GM23338 (cell line): ENCODE data around the gene TMEM191C. TPM values are rescaled to one million over a fixed set of nuclear protein-coding genes. Genes with fewer than 3 reads are reported as not detected.
"Not testable (repeated sequence)": the region's sequence is repeated elsewhere in the genome, so short reads cannot be mapped to it uniquely, and the experiment has no call there.

Experiments
- ATAC-seq: fragments of 200-7000 bp; cut with Tn5 transposase; 3 replicates; pipeline ENCODE4 v1.9.1; 2020
- DNase-seq: peaks from one replicate; pipeline ENCODE4 v3.0.0-alpha.2; 2015; ENCODE audit warnings: low spot score
- H2AFZ ChIP-seq: fragments of 200-600 bp; sonication (generic); 2 replicates; pipeline ENCODE4 v1.8.0; 2016; ENCODE audit warnings: antibody characterized with exemption, mild to moderate bottlenecking, moderate library complexity
- H3F3A ChIP-seq: fragments of 200-600 bp; sonication (generic); replicated peaks from 2 replicates; pipeline ENCODE4 v1.8.0; 2017; ENCODE audit warnings: antibody characterized with exemption, mixed run types, low read depth
- H3K27ac ChIP-seq: fragments of 200-600 bp; sonication (generic); 2 replicates; pipeline ENCODE4 v1.6.1; 2016; ENCODE audit warnings: low read depth
- H3K27me3 ChIP-seq: fragments of 200-600 bp; sonication (generic); 2 replicates; pipeline ENCODE4 v1.8.0; 2016; ENCODE audit warnings: mild to moderate bottlenecking, mixed run types, moderate library complexity; ENCODE audit not compliant: insufficient read depth
- H3K36me3 ChIP-seq: fragments of 200-600 bp; sonication (generic); 2 replicates; pipeline ENCODE4 v1.8.0; 2016; ENCODE audit warnings: mild to moderate bottlenecking; ENCODE audit not compliant: insufficient read depth
- H3K4me1 ChIP-seq: fragments of 200-600 bp; sonication (generic); 2 replicates; pipeline ENCODE4 v1.8.0; 2016; ENCODE audit warnings: mild to moderate bottlenecking, moderate library complexity; ENCODE audit not compliant: insufficient read depth
- H3K4me2 ChIP-seq: fragments of 200-600 bp; sonication (generic); 2 replicates; pipeline ENCODE4 v1.7.1; 2017; ENCODE audit warnings: mixed run types
- H3K4me3 ChIP-seq: fragments of 200-600 bp; sonication (generic); 2 replicates; pipeline ENCODE4 v1.6.1; 2016; ENCODE audit warnings: mixed run types
- H3K79me2 ChIP-seq: fragments of 200-600 bp; sonication (generic); replicated peaks from 2 replicates; pipeline ENCODE4 v1.8.0; 2017; ENCODE audit warnings: mild to moderate bottlenecking; ENCODE audit not compliant: insufficient read depth
- H3K9me2 ChIP-seq: fragments of 200-600 bp; sonication (generic); 2 replicates; pipeline ENCODE4 v1.8.0; 2017; ENCODE audit not compliant: insufficient read depth
- H4K20me1 ChIP-seq: fragments of 200-600 bp; sonication (generic); replicated peaks from 2 replicates; pipeline ENCODE4 v1.8.0; 2017; ENCODE audit warnings: mild to moderate bottlenecking; ENCODE audit not compliant: insufficient read depth
- H3K27ac Mint-ChIP-seq: 2 replicates; pipeline ENCODE4 v1.8.0; 2020; ENCODE audit warnings: inconsistent platforms, mild to moderate bottlenecking, moderate library complexity, mixed read lengths
- H3K27me3 Mint-ChIP-seq: 3 replicates; pipeline ENCODE4 v1.8.0; 2022; ENCODE audit warnings: low read depth, mild to moderate bottlenecking, moderate library complexity, mixed read lengths, inconsistent platforms; ENCODE audit not compliant: insufficient read depth, poor library complexity
- H3K36me3 Mint-ChIP-seq: 3 replicates; pipeline ENCODE4 v1.8.0; 2021; ENCODE audit warnings: low read depth, mild to moderate bottlenecking, inconsistent platforms, moderate library complexity, mixed read lengths
- H3K4me1 Mint-ChIP-seq: 3 replicates; pipeline ENCODE4 v1.8.0; 2020; ENCODE audit warnings: mild to moderate bottlenecking, inconsistent platforms, mixed read lengths
- H3K4me3 Mint-ChIP-seq: 3 replicates; pipeline ENCODE4 v1.8.0; 2021; ENCODE audit warnings: moderate library complexity, mild to moderate bottlenecking, inconsistent platforms, mixed read lengths
- H3K9me3 Mint-ChIP-seq: 3 replicates; pipeline ENCODE4 v1.8.0; 2020; ENCODE audit warnings: moderate library complexity, mild to moderate bottlenecking, inconsistent platforms, mixed read lengths
- polyA plus RNA-seq: library from polyadenylated mRNA; unstranded; fragments of >200 nt; fragmentation: Nextera tagmentation; extraction: Ambion mirVana; gene quantifications from 2 replicates; pipeline ENCODE4 v1.2.1, GENCODE V29; 2016
- total RNA-seq: library from RNA; depleted of rRNA; stranded (reverse); fragments of >200 nt; shearing (Covaris generic); gene quantifications from 2 replicates; pipeline ENCODE4 v1.2.3, GENCODE V29; 2014

Gene TMEM191C
- total and polyA plus RNA-seq, 2 experiments from 2014 or later = 2.8 to 6.1 TPM

- H3K4me3 Mint-ChIP-seq, H3K4me3 ChIP-seq, DNase-seq: not testable (repeated sequence)
These were observed 2.2 kb downstream of the TMEM191C start for GRCh38 chr22:21469097-21469994.

GRCh38 chr22:21472984-21473383 lies 5.8 kb downstream of the TMEM191C start:
- not testable (repeated sequence) for DNase-seq, H3K9me3 Mint-ChIP-seq

More at GRCh38 chr22:21469097-21469994, 2.2 kb downstream of the TMEM191C start:
- not testable (repeated sequence) for H3F3A ChIP-seq, H3K4me1 ChIP-seq, H3K4me2 ChIP-seq, H3K36me3 Mint-ChIP-seq, H3K79me2 ChIP-seq, H3K27me3 Mint-ChIP-seq, H4K20me1 ChIP-seq, H3K36me3 ChIP-seq, H3K27ac ChIP-seq, H3K27ac Mint-ChIP-seq, H3K4me1 Mint-ChIP-seq, H3K9me2 ChIP-seq, H3K9me3 Mint-ChIP-seq, H3K27me3 ChIP-seq, H2AFZ ChIP-seq
- ATAC-seq = peak; percentile 45

GRCh38 chr22:21473664-21474063 lies 6.5 kb downstream of the TMEM191C start:
- H3K9me3 Mint-ChIP-seq, H3K4me3 ChIP-seq, H3K4me2 ChIP-seq, H3K36me3 Mint-ChIP-seq, H2AFZ ChIP-seq, H3K4me1 ChIP-seq, H3K79me2 ChIP-seq, H3K4me3 Mint-ChIP-seq, H3K4me1 Mint-ChIP-seq, H3K27ac ChIP-seq, H3K9me2 ChIP-seq, DNase-seq, H3K27me3 Mint-ChIP-seq, H3K36me3 ChIP-seq, H3K27me3 ChIP-seq, H3F3A ChIP-seq, H3K27ac Mint-ChIP-seq, H4K20me1 ChIP-seq: not testable (repeated sequence)
- ATAC-seq = peak; percentile 46

More at GRCh38 chr22:21472984-21473383, 5.8 kb downstream of the TMEM191C start:
- H3K4me1 Mint-ChIP-seq, H3K27ac Mint-ChIP-seq, H3F3A ChIP-seq, H3K27ac ChIP-seq, H3K36me3 ChIP-seq, H3K4me3 Mint-ChIP-seq, H3K27me3 Mint-ChIP-seq, H3K4me2 ChIP-seq, H3K79me2 ChIP-seq, H3K4me1 ChIP-seq, H3K4me3 ChIP-seq, H3K27me3 ChIP-seq, H3K36me3 Mint-ChIP-seq, H2AFZ ChIP-seq, ATAC-seq, H4K20me1 ChIP-seq, H3K9me2 ChIP-seq: not testable (repeated sequence)

GRCh38 chr22:21484039-21484438 lies 16.9 kb downstream of the TMEM191C start:
- H3F3A ChIP-seq, H4K20me1 ChIP-seq, H3K27ac Mint-ChIP-seq, H3K27me3 ChIP-seq, H3K4me3 Mint-ChIP-seq, H3K27me3 Mint-ChIP-seq, DNase-seq, H3K79me2 ChIP-seq, H2AFZ ChIP-seq, H3K9me3 Mint-ChIP-seq, H3K36me3 ChIP-seq, H3K4me1 Mint-ChIP-seq, H3K36me3 Mint-ChIP-seq, H3K4me3 ChIP-seq, H3K9me2 ChIP-seq, H3K4me2 ChIP-seq, H3K27ac ChIP-seq, ATAC-seq, H3K4me1 ChIP-seq: not testable (repeated sequence)

GRCh38 chr22:21487723-21488122 lies 20.5 kb downstream of the TMEM191C start:
- not testable (repeated sequence) for H3K4me3 Mint-ChIP-seq, H3F3A ChIP-seq, H3K4me2 ChIP-seq, H3K4me1 ChIP-seq, H3K9me2 ChIP-seq, H3K9me3 Mint-ChIP-seq, H3K4me3 ChIP-seq, ATAC-seq, H3K36me3 ChIP-seq, H3K79me2 ChIP-seq, H3K27ac Mint-ChIP-seq, H4K20me1 ChIP-seq, H3K4me1 Mint-ChIP-seq, H3K27me3 ChIP-seq, H2AFZ ChIP-seq, H3K27me3 Mint-ChIP-seq, H3K27ac ChIP-seq, DNase-seq, H3K36me3 Mint-ChIP-seq

GRCh38 chr22:21489149-21489680 lies 22.0 kb downstream of the TMEM191C start:
- not testable (repeated sequence) for H3K4me3 Mint-ChIP-seq, H3F3A ChIP-seq, H3K4me1 Mint-ChIP-seq, H3K27me3 Mint-ChIP-seq, H3K4me3 ChIP-seq, H4K20me1 ChIP-seq, H3K27ac Mint-ChIP-seq, H3K9me3 Mint-ChIP-seq, ATAC-seq, DNase-seq, H3K27me3 ChIP-seq, H3K4me1 ChIP-seq, H2AFZ ChIP-seq, H3K79me2 ChIP-seq, H3K9me2 ChIP-seq, H3K27ac ChIP-seq, H3K4me2 ChIP-seq, H3K36me3 ChIP-seq, H3K36me3 Mint-ChIP-seq
